NB4 (cell line): ENCODE results near the gene SLC25A51.

Experiments used
- DNase-seq: peaks from one replicate; pipeline ENCODE4 v3.0.0; 2010; ENCODE audit warnings: low read depth
- H3K4me3 ChIP-seq: one replicate; pipeline ENCODE4 v1.5.1; 2011; ENCODE audit warnings: mild to moderate bottlenecking, low read depth, low read length, moderate library complexity
- CTCF ChIP-seq: IDR thresholded peaks from one replicate; pipeline ENCODE4 v1.5.1; 2012; ENCODE audit warnings: low read depth, low read length
- MAX ChIP-seq: IDR thresholded peaks from 2 replicates; pipeline ENCODE4 v1.6.1; 2011; ENCODE audit warnings: low read depth, low read length
- MYC ChIP-seq: IDR thresholded peaks from 2 replicates; pipeline ENCODE4 v1.6.1; 2011; ENCODE audit warnings: low read depth, low read length
- POLR2A ChIP-seq: IDR thresholded peaks from 2 replicates; pipeline ENCODE4 v1.6.1; 2011; ENCODE audit warnings: mild to moderate bottlenecking; ENCODE audit not compliant: insufficient read length; ENCODE audit errors: extremely low read depth

The SLC25A51 gene

GRCh38 chr9:37927132-37927531 lies 23.2 kb upstream of the SLC25A51 start:
- no peak for DNase-seq
- no peak overlapping the region for H3K4me3 ChIP-seq
- TF ChIP-seq POLR2A: no peak
- TF ChIP-seq CTCF: no peak
- TF ChIP-seq MYC: no peak
- no peak for TF ChIP-seq MAX

GRCh38 chr9:37926737-37927118 lies 22.8 kb upstream of the SLC25A51 start:
- TF ChIP-seq MYC (no peak), POLR2A (no peak), CTCF (no peak), MAX (no peak)
- no peak for DNase-seq
- no peak overlapping the region for H3K4me3 ChIP-seq

GRCh38 chr9:37925786-37926736 lies 22.1 kb upstream of the SLC25A51 start:
- TF ChIP-seq MAX: no peak
- TF ChIP-seq MYC: no peak
- no peak for TF ChIP-seq POLR2A
- TF ChIP-seq CTCF: no peak
- no peak overlapping the region for H3K4me3 ChIP-seq
- peak; percentile 49 for DNase-seq

GRCh38 chr9:37925006-37925405 lies 21.1 kb upstream of the SLC25A51 start:
- TF ChIP-seq MAX: no peak
- no peak for TF ChIP-seq POLR2A
- TF ChIP-seq MYC: no peak
- no peak overlapping the region for H3K4me3 ChIP-seq
- DNase-seq: no peak

- DNase-seq: no peak
- H3K4me3 ChIP-seq: no peak overlapping the region
- TF ChIP-seq MYC (no peak), POLR2A (no peak), MAX (no peak)
Observed at GRCh38 chr9:37924538-37924937, 20.6 kb upstream of the SLC25A51 start.

GRCh38 chr9:37923796-37924427 lies 20.0 kb upstream of the SLC25A51 start:
- H3K4me3 ChIP-seq: no peak overlapping the region
- TF ChIP-seq POLR2A: no peak
- no peak for TF ChIP-seq MYC
- TF ChIP-seq MAX: no peak
- no peak for TF ChIP-seq CTCF
- DNase-seq: no peak
